Urinary bladder (tissue), 4 donors: ENCODE data around the gene HTR3A. TPM values are rescaled to one million over a fixed set of nuclear protein-coding genes. Genes with fewer than 3 reads are reported as not detected.

Experiments used
- DNase-seq: peaks from one replicate; pipeline ENCODE4 v3.0.0-alpha.2; 2015; ENCODE audit errors: extremely low spot score
- H3K27ac ChIP-seq: one replicate; pipeline ENCODE4 v1.5.1; 2013; ENCODE audit warnings: low read depth, mild to moderate bottlenecking, moderate library complexity
- H3K36me3 ChIP-seq: one replicate; pipeline ENCODE4 v1.6.1; 2013; ENCODE audit warnings: mild to moderate bottlenecking, moderate library complexity; ENCODE audit not compliant: insufficient read depth
- H3K4me1 ChIP-seq: one replicate; pipeline ENCODE4 v1.6.1; 2013; ENCODE audit warnings: mild to moderate bottlenecking, moderate library complexity; ENCODE audit not compliant: insufficient read depth
- H3K4me3 ChIP-seq: one replicate; pipeline ENCODE4 v1.5.1; 2013; ENCODE audit warnings: low read depth, low read length
- WGBS: extraction: QIAGEN DNeasy Blood & Tissue Kit; methylation state at CpG from one replicate; pipeline ENCODE4 v1.1.7; 2013; 5-methylcytosine and 5-hydroxymethylcytosine counted together
- polyA plus RNA-seq: library from polyadenylated mRNA; stranded (reverse); fragments of 200-250 nt; gene quantifications from one replicate; pipeline ENCODE4 v1.2.3, GENCODE V29; 2013
- total RNA-seq: library from RNA; depleted of rRNA; stranded (reverse); fragments of >200 nt; gene quantifications from one replicate; pipeline ENCODE4 v1.2.3, GENCODE V29; 2014
- donor health status: healthy with polysubstance abuse.
- donor health status: healthy.

The HTR3A gene
- total and polyA plus RNA-seq, 2 donors = 0.58 to 1.2 TPM

DNA sequence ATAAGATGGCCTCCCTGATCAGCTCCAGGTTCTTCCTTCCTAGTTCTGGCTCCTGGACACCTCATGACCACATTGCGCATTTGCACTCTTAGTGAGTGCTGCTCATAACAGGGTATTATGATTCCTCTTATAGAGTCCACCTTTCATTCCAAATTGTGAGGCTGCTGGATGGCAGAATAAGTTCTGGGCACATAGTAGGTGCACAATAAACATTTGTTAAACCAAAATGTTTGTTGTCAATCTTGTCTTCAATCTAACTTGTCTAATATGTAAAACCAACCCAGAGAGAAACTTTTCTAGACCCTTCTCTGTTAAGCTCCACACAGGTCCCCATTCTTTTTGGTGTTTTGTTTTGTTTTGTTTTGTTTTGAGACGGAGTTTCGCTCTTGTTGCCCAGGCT is 62.0 kb downstream of the HTR3A start:
- Histone ChIP-seq H3K4me3 (no peak overlapping the region), H3K4me1 (no peaks in the 10 kb centered on the region), H3K36me3 (no peaks in the 10 kb centered on the region), H3K27ac (no peak overlapping the region)
- 96% methylated on average over 3 of the region's 3 CpGs for WGBS
- DNase-seq = no peak

DNA sequence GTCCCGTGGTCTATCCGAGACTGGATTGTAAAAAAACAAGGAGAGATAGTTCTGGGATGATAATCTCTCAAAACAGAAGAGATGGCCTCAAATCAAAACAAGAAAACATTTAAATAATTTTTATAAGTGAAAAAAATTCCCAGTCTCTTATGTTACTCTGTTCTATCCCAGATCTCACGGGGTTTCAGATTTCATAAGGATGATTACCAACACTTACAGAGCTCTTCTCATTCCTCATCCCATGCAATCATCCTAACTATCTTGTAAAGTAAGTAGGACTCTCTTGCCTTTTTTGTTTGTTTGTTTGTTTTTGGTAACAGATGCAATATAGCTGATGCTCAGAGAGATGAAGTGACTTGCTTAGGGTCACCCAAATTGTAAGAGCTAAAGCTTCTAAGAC is 64.6 kb downstream of the HTR3A start:
- Histone ChIP-seq H3K36me3 (no peaks in the 10 kb centered on the region), H3K4me3 (no peak overlapping the region), H3K27ac (no peak overlapping the region), H3K4me1 (no peaks in the 10 kb centered on the region)
- DNase-seq = no peak
- 73% methylated on average over 3 of the region's 3 CpGs for WGBS

Other genes with a start within 250 kb of the HTR3A start
- gene ZW10, start 201.4 kb upstream of the HTR3A start, total RNA-seq = 28.0 TPM
- gene ZW10, start 201.4 kb upstream of the HTR3A start, polyA plus RNA-seq = 7.9 TPM
- not detected for gene CLDN25, start 195.3 kb upstream of the HTR3A start, total RNA-seq
- gene CLDN25, start 195.3 kb upstream of the HTR3A start, polyA plus RNA-seq = not detected
- gene USP28, start 99.5 kb upstream of the HTR3A start, total RNA-seq = 68.7 TPM
- 18.4 TPM for gene USP28, start 99.5 kb upstream of the HTR3A start, polyA plus RNA-seq
- not detected for gene HTR3B, start 70.3 kb upstream of the HTR3A start, total RNA-seq
- not detected for gene HTR3B, start 70.3 kb upstream of the HTR3A start, polyA plus RNA-seq
- 10.3 TPM for gene ZBTB16, start 84.6 kb downstream of the HTR3A start, total RNA-seq
- 95.2 TPM for gene ZBTB16, start 84.6 kb downstream of the HTR3A start, polyA plus RNA-seq